Neural progenitor cell (in vitro differentiated cells): ENCODE data around the gene VPS4B. TPM values are rescaled to one million over a fixed set of nuclear protein-coding genes. Genes with fewer than 3 reads are reported as not detected.
"Not testable (repeated sequence)": the region's sequence is repeated elsewhere in the genome, so short reads cannot be mapped to it uniquely, and the experiment has no call there.

ENCODE experiments used
- DNase-seq: peaks from one replicate; pipeline ENCODE4 v3.0.0-alpha.2; 2016; ENCODE audit warnings: low spot score
- H2AFZ ChIP-seq: fragments of 200-600 bp; sonication (generic); replicated peaks from 2 replicates; pipeline ENCODE4 v1.6.1; 2016; ENCODE audit warnings: antibody characterized with exemption
- H3F3A ChIP-seq: fragments of 200-600 bp; sonication (generic); 2 replicates; pipeline ENCODE4 v1.6.1; 2016; ENCODE audit warnings: antibody characterized with exemption, low read depth
- H3K27ac ChIP-seq: fragments of 200-600 bp; sonication (generic); 2 replicates; pipeline ENCODE4 v1.5.1; 2016; ENCODE audit warnings: mild to moderate bottlenecking
- H3K27me3 ChIP-seq: fragments of 200-600 bp; sonication (generic); 2 replicates; pipeline ENCODE4 v1.6.1; 2016; ENCODE audit warnings: mild to moderate bottlenecking, moderate library complexity
- H3K36me3 ChIP-seq: fragments of 200-600 bp; sonication (generic); 2 replicates; pipeline ENCODE4 v1.5.1; 2016
- H3K4me1 ChIP-seq: fragments of 200-600 bp; sonication (generic); 2 replicates; pipeline ENCODE4 v1.6.1; 2016; ENCODE audit warnings: mixed run types
- H3K4me2 ChIP-seq: fragments of 200-600 bp; sonication (generic); 2 replicates; pipeline ENCODE4 v1.6.1; 2016
- H3K4me3 ChIP-seq: fragments of 200-600 bp; sonication (generic); 2 replicates; pipeline ENCODE4 v1.5.1; 2016
- H3K79me2 ChIP-seq: fragments of 200-600 bp; sonication (generic); 2 replicates; pipeline ENCODE4 v1.6.1; 2016; ENCODE audit warnings: low read depth
- H3K9ac ChIP-seq: fragments of 200-600 bp; sonication (generic); 2 replicates; pipeline ENCODE4 v1.6.1; 2016
- H3K9me3 ChIP-seq: fragments of 200-600 bp; sonication (generic); 2 replicates; pipeline ENCODE4 v1.5.1; 2016; ENCODE audit warnings: low read depth
- H4K20me1 ChIP-seq: fragments of 200-600 bp; sonication (generic); 2 replicates; pipeline ENCODE4 v1.6.1; 2016; ENCODE audit warnings: low read depth
- H3K27ac Mint-ChIP-seq: 3 replicates; pipeline ENCODE4 v1.8.0; 2021; ENCODE audit warnings: mixed read lengths
- H3K27me3 Mint-ChIP-seq: 2 replicates; pipeline ENCODE4 v1.8.0; 2022; ENCODE audit warnings: low read depth, mild to moderate bottlenecking, inconsistent platforms, moderate library complexity, mixed read lengths; ENCODE audit not compliant: insufficient read depth
- H3K36me3 Mint-ChIP-seq: 3 replicates; pipeline ENCODE4 v1.8.0; 2021; ENCODE audit warnings: mixed read lengths
- H3K4me1 Mint-ChIP-seq: 3 replicates; pipeline ENCODE4 v1.8.0; 2021; ENCODE audit warnings: mixed read lengths
- H3K4me3 Mint-ChIP-seq: 3 replicates; pipeline ENCODE4 v1.8.0; 2021; ENCODE audit warnings: mild to moderate bottlenecking, moderate library complexity, mixed read lengths
- H3K9me3 Mint-ChIP-seq: 3 replicates; pipeline ENCODE4 v1.8.0; 2020; ENCODE audit warnings: mixed read lengths
- CTCF ChIP-seq: fragments of 200-600 bp; sonication (generic); IDR thresholded peaks from 2 replicates; pipeline ENCODE4 v1.5.1; 2017; ENCODE audit warnings: antibody characterized with exemption, mild to moderate bottlenecking
- EZH2 ChIP-seq: fragments of 200-600 bp; sonication (generic); IDR thresholded peaks from 2 replicates; pipeline ENCODE4 v1.6.1; 2017; ENCODE audit warnings: antibody characterized with exemption, mild to moderate bottlenecking, moderate library complexity
- EZH2phosphoT487 ChIP-seq: fragments of 200-600 bp; sonication (generic); IDR thresholded peaks from 2 replicates; pipeline ENCODE4 v1.6.1; 2017; ENCODE audit warnings: antibody characterized with exemption
- total RNA-seq: library from RNA; depleted of rRNA; stranded (reverse); fragments of >200 nt; gene quantifications from 2 replicates; pipeline ENCODE4 v1.2.3, GENCODE V29; 2015; ENCODE audit warnings: low replicate concordance

VPS4B gene
- total RNA-seq, 1 donor from 2014 or later, result 42.2 TPM

GRCh38 chr18:63366213-63367052 is 55.8 kb downstream of the VPS4B start:
- Mint-ChIP-seq H3K27ac (no peak overlapping the region), H3K27me3 (peaks cover 2% of the 10 kb centered on the region), H3K36me3 (peaks cover 17% of the 10 kb centered on the region), H3K4me3 (peak overlapping the region; percentile 95), H3K9me3 (peaks cover 5% of the 10 kb centered on the region), H3K4me1 (peaks cover 15% of the 10 kb centered on the region)
- Histone ChIP-seq H3K36me3 (no peaks in the 10 kb centered on the region), H3F3A (peaks cover 20% of the 10 kb centered on the region), H3K9ac (peak overlapping the region; percentile 22), H3K79me2 (peaks cover 39% of the 10 kb centered on the region), H3K27ac (peak overlapping the region; percentile 94), H3K9me3 (no peaks in the 10 kb centered on the region), H3K4me3 (peak overlapping the region; percentile 93), H3K27me3 (no peaks in the 10 kb centered on the region), H3K4me1 (peaks cover 10% of the 10 kb centered on the region), H3K4me2 (peak overlapping the region; percentile 86), H2AFZ (peak overlapping the region; percentile 19), H4K20me1 (peaks cover 17% of the 10 kb centered on the region)
- DNase-seq, result peak; percentile 51
- TF ChIP-seq CTCF (no peak), EZH2 (no peak), EZH2phosphoT487 (no peak)

GRCh38 chr18:63365876-63366212 is 56.4 kb downstream of the VPS4B start:
- peaks cover 2% of the 10 kb centered on the region for H3K27me3 Mint-ChIP-seq
- H3K27ac ChIP-seq, result no peak overlapping the region
- peaks cover 17% of the 10 kb centered on the region for H4K20me1 ChIP-seq
- H3K27ac Mint-ChIP-seq, result peak overlapping the region; percentile 26
- H3K79me2 ChIP-seq, result peaks cover 39% of the 10 kb centered on the region
- H3K4me1 Mint-ChIP-seq, result peaks cover 15% of the 10 kb centered on the region
- H3K9me3 ChIP-seq, result no peaks in the 10 kb centered on the region
- no peak for TF ChIP-seq EZH2phosphoT487
- TF ChIP-seq EZH2, result no peak
- TF ChIP-seq CTCF, result no peak
- peak; percentile 31 for DNase-seq
- H3K4me3 ChIP-seq, result peak overlapping the region; percentile 93
- no peaks in the 10 kb centered on the region for H3K27me3 ChIP-seq
- H3K4me3 Mint-ChIP-seq, result peak overlapping the region; percentile 95
- no peaks in the 10 kb centered on the region for H3K36me3 ChIP-seq
- peak overlapping the region; percentile 22 for H3K9ac ChIP-seq
- peaks cover 20% of the 10 kb centered on the region for H3F3A ChIP-seq
- peaks cover 5% of the 10 kb centered on the region for H3K9me3 Mint-ChIP-seq
- peak overlapping the region; percentile 19 for H2AFZ ChIP-seq
- H3K36me3 Mint-ChIP-seq, result peaks cover 19% of the 10 kb centered on the region
- H3K4me1 ChIP-seq, result peaks cover 10% of the 10 kb centered on the region
- peak overlapping the region; percentile 86 for H3K4me2 ChIP-seq

DNA sequence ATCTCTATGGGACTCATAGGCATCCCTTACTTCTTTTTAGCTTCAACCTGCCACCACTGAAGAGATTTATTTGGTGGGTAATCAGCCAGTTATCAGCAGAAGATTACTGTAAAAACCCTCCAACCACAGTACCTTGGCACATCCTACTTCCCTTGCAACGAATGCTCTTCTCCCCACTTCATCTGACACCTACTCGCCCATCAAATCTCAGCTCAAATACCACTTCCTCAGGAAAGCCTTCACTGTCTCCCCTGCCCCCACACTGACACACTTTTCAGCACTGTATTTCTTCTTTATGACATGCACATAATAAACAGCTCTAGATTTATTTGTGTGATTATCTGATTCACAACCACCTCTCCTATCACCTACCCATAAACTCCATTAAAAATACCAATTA is 58.3 kb downstream of the VPS4B start:
- peaks cover 39% of the 10 kb centered on the region for H3K79me2 ChIP-seq
- H3K27ac ChIP-seq, result no peak overlapping the region
- peaks cover 15% of the 10 kb centered on the region for H3K4me1 Mint-ChIP-seq

DNA sequence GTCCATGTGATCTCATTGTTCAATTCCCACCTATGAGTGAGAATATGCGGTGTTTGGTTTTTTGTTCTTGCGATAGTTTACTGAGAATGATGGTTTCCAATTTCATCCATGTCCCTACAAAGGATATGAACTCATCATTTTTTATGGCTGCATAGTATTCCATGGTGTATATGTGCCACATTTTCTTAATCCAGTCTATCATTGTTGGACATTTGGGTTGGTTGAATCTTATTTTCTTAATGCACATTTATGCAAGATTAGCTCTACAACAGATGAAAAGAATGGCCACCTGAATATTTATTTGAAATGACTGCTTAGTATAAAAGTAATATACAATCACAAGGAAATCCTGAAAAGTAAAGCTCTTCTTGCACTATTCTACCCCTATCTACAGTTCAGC is 58.9 kb downstream of the VPS4B start:
- peaks cover 13% of the 10 kb centered on the region for H3F3A ChIP-seq
- not testable (repeated sequence) for H2AFZ ChIP-seq, H3K27me3 Mint-ChIP-seq, H3K4me3 ChIP-seq, H3K4me3 Mint-ChIP-seq, H3K9me3 Mint-ChIP-seq, H3K9me3 ChIP-seq, H3K27ac ChIP-seq, H3K36me3 ChIP-seq, H3K4me2 ChIP-seq, H3K27me3 ChIP-seq, H3K27ac Mint-ChIP-seq, DNase-seq, H3K9ac ChIP-seq
- H3K36me3 Mint-ChIP-seq, result peaks cover 14% of the 10 kb centered on the region
- H3K4me1 ChIP-seq, result peaks cover 10% of the 10 kb centered on the region
- peaks cover 39% of the 10 kb centered on the region for H3K79me2 ChIP-seq
- peaks cover 17% of the 10 kb centered on the region for H4K20me1 ChIP-seq
- H3K4me1 Mint-ChIP-seq, result peaks cover 14% of the 10 kb centered on the region

More for the DNA sequence above, 58.3 kb downstream of the VPS4B start:
- Mint-ChIP-seq H3K4me3 (no peak overlapping the region), H3K27me3 (peaks cover 2% of the 10 kb centered on the region), H3K9me3 (peaks cover 2% of the 10 kb centered on the region), H3K36me3 (peaks cover 16% of the 10 kb centered on the region), H3K27ac (no peak overlapping the region)
- Histone ChIP-seq H3K27me3 (no peaks in the 10 kb centered on the region), H3K36me3 (peaks cover 10% of the 10 kb centered on the region), H3K4me2 (no peak overlapping the region), H3K9me3 (no peaks in the 10 kb centered on the region), H2AFZ (no peak overlapping the region), H3F3A (peaks cover 18% of the 10 kb centered on the region), H3K4me3 (no peak overlapping the region), H4K20me1 (peaks cover 17% of the 10 kb centered on the region), H3K9ac (no peak overlapping the region), H3K4me1 (peaks cover 10% of the 10 kb centered on the region)
- TF ChIP-seq CTCF, result no peak
- no peak for TF ChIP-seq EZH2
- no peak for TF ChIP-seq EZH2phosphoT487
- DNase-seq, result no peak
